PFSK-1 (cell line): ENCODE data around the gene URGCP.

Experiments used
- POLR2AphosphoS5 ChIP-seq: IDR thresholded peaks from 2 replicates; pipeline ENCODE4 v1.6.1; 2012; ENCODE audit warnings: low read depth, mild to moderate bottlenecking, control low read depth, low read length, moderate library complexity
- SIN3A ChIP-seq: IDR thresholded peaks from 2 replicates; pipeline ENCODE4 v1.6.1; 2012; ENCODE audit warnings: mild to moderate bottlenecking, low read length, moderate library complexity, borderline replicate concordance; ENCODE audit not compliant: insufficient read depth

GRCh38 chr7:43844662-43845061 is 61.7 kb downstream of the URGCP start:
- TF ChIP-seq SIN3A, result no peak
- TF ChIP-seq POLR2AphosphoS5, result no peak
